NCI-H526 (cell line): ENCODE data around the gene UNC13B.
"Not testable (repeated sequence)": the region's sequence is repeated elsewhere in the genome, so short reads cannot be mapped to it uniquely, and the experiment has no call there.

Source experiments
- DNase-seq, 2 experiments: peaks; one replicate each; lab custom pipeline; 2025; lab: John Stamatoyannopoulos, UW

Gene UNC13B

GRCh38 chr9:35163413-35163812 is 1.6 kb downstream of the UNC13B start:
- no peak for DNase-seq

GRCh38 chr9:35164711-35165110 is 2.9 kb downstream of the UNC13B start:
- DNase-seq: no peak

DNA sequence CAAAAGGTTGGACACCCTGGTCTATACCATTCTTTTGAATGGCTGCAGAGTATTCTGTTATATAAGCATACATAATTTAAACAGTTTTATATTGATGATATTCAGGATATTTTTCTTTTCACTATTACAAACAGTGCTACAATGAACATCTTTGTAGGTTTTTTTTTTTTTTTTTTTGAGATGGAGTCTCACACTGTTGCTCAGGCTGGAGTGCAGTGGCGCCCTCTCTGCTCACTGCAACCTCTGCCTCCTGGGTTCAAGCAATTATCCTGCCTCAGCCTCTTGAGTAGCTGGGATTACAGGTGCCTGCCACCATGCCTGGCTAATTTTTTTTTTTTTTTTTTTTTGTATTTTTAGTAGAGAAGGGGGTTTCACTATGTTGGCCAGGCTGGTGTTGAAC is 5.6 kb downstream of the UNC13B start:
- not testable (repeated sequence) for DNase-seq

DNA sequence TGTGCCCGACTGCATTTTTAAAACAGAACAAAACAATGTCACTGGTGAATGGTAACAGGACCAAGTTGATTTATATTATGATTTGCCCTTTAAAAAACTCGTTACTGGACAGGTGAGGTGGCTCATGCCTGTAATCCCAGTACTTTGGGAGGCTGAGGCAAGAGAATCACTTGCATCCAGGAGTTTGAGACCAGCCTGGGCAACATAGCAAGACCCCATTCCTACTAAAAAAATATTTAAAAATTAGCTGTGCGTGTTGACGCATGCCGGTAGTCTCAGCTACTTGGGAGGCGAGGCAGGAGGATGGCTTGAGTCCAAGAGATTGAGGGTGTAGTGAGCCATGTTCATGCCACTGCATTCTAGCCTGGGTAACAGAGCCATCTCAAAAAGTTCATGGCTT is 7.2 kb downstream of the UNC13B start:
- DNase-seq: no peak

- DNase-seq: no peak
Measured at GRCh38 chr9:35172878-35173277, 11.1 kb downstream of the UNC13B start.

DNA sequence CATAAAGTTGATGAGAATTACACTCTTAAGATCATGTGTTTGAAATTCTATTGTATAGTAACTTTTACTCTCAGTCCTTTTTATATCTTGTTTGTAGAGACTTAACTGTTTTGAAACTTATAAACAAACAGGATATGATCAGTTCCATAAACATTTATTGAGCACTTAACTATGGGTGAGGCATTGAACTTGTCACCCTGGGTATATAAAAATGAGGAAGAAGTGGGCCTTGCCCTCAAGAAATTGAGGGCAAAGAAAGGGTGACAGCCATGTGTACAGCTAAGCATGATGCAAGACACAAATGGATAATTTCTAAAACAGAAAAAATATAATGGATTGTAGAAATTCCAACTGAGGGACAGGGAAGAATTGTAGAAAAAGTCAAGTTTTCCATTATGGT is 15.7 kb downstream of the UNC13B start:
- DNase-seq: no peak

- DNase-seq: no peak
Measured at GRCh38 chr9:35179347-35180280, 17.8 kb downstream of the UNC13B start.

DNA sequence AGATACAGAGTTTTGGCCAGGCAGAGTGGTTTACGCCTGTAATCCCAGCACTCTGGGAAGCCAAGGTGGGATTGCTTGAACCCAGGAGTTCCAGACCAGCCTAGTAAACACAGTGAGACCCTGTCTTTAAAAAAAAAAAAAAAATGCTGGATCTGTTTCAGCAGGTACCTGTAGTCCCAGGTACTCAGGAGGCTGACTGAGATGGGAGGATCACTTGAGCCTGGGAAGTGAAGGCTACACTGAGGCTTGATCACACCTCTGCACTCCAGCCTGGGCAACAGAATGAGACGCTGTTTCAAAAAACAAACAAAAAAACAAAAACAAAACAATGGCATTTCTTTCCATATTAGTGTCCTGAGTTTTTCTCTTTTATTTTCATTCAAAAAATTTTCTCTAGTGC is 19.0 kb downstream of the UNC13B start:
- DNase-seq: no peak

GRCh38 chr9:35182401-35182800 is 20.6 kb downstream of the UNC13B start:
- not testable (repeated sequence) for DNase-seq

DNA sequence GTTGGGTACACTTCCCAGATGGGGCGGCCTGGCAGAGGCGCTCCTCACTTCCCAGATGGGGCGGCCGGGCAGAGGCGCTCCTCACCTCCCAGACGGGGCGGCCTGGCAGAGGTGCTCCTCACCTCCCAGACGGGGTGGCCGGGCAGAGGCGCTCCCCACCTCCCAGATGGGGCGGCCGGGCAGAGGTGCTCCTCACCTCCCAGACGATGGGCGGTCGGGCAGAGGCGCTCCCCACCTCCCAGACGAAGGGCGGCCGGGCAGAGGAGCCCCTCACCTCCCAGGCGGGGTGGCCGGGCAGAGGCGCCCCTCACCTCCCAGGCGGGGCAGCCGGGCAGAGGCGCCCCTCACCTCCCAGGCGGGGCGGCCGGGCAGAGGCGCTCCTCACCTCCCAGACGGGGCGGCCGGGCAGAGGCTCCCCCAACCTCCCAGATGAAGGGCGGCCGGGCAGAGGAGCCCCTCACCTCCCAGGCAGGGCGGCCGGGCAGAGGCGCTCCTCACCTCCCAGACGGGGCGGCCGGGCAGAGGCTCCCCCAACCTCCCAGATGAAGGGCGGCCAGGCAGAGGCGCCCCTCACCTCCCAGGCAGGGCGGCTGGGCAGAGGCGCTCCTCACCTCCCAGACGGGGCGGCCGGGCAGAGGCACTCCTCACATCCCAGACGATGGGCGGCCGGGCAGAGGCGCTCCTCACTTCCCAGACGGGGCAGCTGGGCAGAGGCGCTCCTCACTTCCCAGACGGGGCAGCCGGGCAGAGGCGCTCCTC is 21.4 kb downstream of the UNC13B start:
- DNase-seq: not testable (repeated sequence)

- DNase-seq: not testable (repeated sequence)
Measured at GRCh38 chr9:35183755-35184480, 22.1 kb downstream of the UNC13B start.

GRCh38 chr9:35186524-35186923 is 24.7 kb downstream of the UNC13B start:
- peak; percentile 4 to 8 for DNase-seq

- DNase-seq: no peak
Measured at GRCh38 chr9:35190203-35190602, 28.4 kb downstream of the UNC13B start.

GRCh38 chr9:35191105-35191504 is 29.3 kb downstream of the UNC13B start:
- DNase-seq: no peak

GRCh38 chr9:35193762-35194161 is 32.0 kb downstream of the UNC13B start:
- no peak for DNase-seq

DNA sequence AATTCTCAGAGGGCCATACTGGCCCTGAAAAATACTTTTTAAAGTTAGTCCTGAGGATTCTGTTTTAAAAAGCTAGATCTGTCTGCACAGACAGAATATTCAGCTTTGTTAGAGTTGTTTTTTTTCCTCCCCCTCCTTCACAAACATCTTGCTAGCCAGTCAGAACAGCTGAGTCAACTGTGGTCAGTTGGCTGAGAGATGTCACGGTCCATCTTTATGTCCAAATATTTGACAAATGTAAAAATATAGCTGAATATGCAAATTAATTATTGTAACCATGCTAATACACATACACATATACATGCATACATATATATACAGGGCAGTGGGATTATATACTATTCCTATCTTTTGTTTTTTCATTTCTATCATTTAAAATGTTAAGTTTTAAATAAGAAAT is 33.9 kb downstream of the UNC13B start:
- no peak for DNase-seq

GRCh38 chr9:35198191-35198590 is 36.4 kb downstream of the UNC13B start:
- DNase-seq: no peak

DNA sequence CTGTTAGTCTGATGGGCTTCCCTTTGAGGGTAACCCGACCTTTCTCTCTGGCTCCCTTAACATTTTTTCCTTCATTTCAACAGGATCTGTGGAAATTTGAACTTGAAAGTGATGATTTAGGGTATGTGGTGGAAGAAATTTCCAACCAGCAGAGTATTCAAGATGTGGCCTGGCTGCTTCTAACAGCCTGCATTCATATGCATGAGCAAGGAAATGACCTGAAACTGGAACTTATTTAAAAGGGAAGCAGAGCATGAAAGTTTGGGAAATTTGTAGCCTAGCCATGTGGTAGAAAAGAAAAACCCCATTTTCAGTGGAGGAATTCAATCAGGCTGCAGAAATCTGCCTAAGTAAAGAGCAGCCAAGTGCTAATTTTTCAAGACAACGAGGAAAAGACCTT is 41.7 kb downstream of the UNC13B start:
- DNase-seq: no peak

DNA sequence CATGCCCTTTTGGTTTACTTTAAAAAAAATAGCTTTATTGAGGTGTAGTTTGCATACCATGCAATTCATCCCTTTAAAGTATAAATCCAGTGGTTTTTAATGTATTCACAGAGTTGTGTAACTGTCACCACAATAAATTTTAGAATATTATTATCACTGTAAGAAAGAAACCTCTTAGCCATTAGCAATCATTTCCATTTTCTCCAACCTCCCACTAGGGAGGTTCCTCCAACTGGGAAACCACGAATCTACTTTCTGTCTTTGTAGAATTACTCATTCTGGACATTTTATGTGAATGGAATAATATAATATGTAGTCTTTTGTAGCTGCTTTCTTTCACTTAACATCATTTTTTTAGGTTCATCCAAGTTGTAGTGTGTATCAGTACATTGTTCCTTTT is 43.5 kb downstream of the UNC13B start:
- no peak for DNase-seq

- DNase-seq: no peak
Measured at GRCh38 chr9:35211854-35212253, 50.0 kb downstream of the UNC13B start.

GRCh38 chr9:35220659-35221338 is 59.0 kb downstream of the UNC13B start:
- no peak for DNase-seq

GRCh38 chr9:35225677-35226076 is 63.9 kb downstream of the UNC13B start:
- no peak for DNase-seq
